ENCODE results near the gene PRKCE. TPM values are rescaled to one million over a fixed set of nuclear protein-coding genes. Genes with fewer than 3 reads are reported as not detected.

PRKCE gene
- total and polyA plus RNA-seq, 2 of the 8 experiments (the other 6 are each of a cell fraction or from before 2014, with no cell fraction given), result 0.54 to 2.1 TPM

- TF ChIP-seq SP4 (IDR thresholded peaks at IDR 0.05; ENCODE audit: low read length) (no peak), ASH2L (IDR thresholded peaks at IDR 0.05; ENCODE audit: low read length) (no peak), PHF8 (conservative IDR thresholded peaks at IDR 0.05; ENCODE audit: low read depth, low read length) (no peak), BCL11A (IDR thresholded peaks at IDR 0.05; ENCODE audit: low read depth in 2 of 2, low read length in 2 of 2) (no peak), SIX5 (IDR thresholded peaks at IDR 0.05; ENCODE audit: low read depth, low read length) (no peak)
These were observed 406.7 kb downstream of the PRKCE start (continued) for GRCh38 chr2:46058140-46058539.
